CD4-positive, alpha-beta memory T cell (primary cell): Measurements from ENCODE around the gene CLCN5. TPM values are rescaled to one million over a fixed set of nuclear protein-coding genes. Genes with fewer than 3 reads are reported as not detected.

Source experiments
- CTCF ChIA-PET: fragments of 350-600 bp; sonication (Branson Sonifier 250); formaldehyde crosslinking; loops from one replicate; lab custom pipeline; 2021; ENCODE audit warnings: inconsistent platforms; ENCODE audit not compliant: partially characterized antibody; lab: Charles Lee
- POLR2A ChIA-PET: fragments of 350-600 bp; sonication (Branson Sonifier 250); formaldehyde crosslinking; loops from one replicate; lab custom pipeline; 2021; ENCODE audit not compliant: partially characterized antibody; lab: Charles Lee
- DNase-seq, 5 donors: peaks; one replicate each; pipeline versions ENCODE4 v3.0.0 to v3.0.0-alpha.2; 2020 to 2022; ENCODE audit warnings: mixed read lengths in 1 of 5
- H3K27ac ChIP-seq: one replicate; pipeline ENCODE4 v1.7.0; 2013; ENCODE audit warnings: low read depth, low read length
- H3K27me3 ChIP-seq: 2 replicates; pipeline ENCODE4 v1.7.0; 2013; ENCODE audit warnings: mild to moderate bottlenecking, low read length, moderate library complexity; ENCODE audit not compliant: insufficient read depth
- H3K36me3 ChIP-seq: 2 replicates; pipeline ENCODE4 v1.7.0; 2013; ENCODE audit warnings: mild to moderate bottlenecking, low read length, moderate library complexity; ENCODE audit not compliant: insufficient read depth
- H3K4me1 ChIP-seq: 2 replicates; pipeline ENCODE4 v1.7.0; 2013; ENCODE audit warnings: mild to moderate bottlenecking, low read length, moderate library complexity; ENCODE audit not compliant: insufficient read depth
- H3K4me3 ChIP-seq, 2 donors: one replicate each; pipeline ENCODE4 v1.7.0; 2013; ENCODE audit warnings: low read length in 2 of 2, mild to moderate bottlenecking in 1 of 2
- H3K9me3 ChIP-seq, 2 donors: one replicate each; pipeline ENCODE4 v1.7.0; 2013; ENCODE audit warnings: low read length in 2 of 2, control low read depth in 1 of 2; ENCODE audit not compliant: control insufficient read depth in 1 of 2
- H3K27ac Mint-ChIP-seq, 7 donors: one replicate each; pipeline ENCODE4 v1.8.0; 2020 to 2021; ENCODE audit warnings: mixed read lengths in 7 of 7, mild to moderate bottlenecking in 6 of 7, inconsistent platforms in 3 of 7, moderate library complexity in 3 of 7
- H3K27me3 Mint-ChIP-seq, 2 donors: one replicate each; pipeline ENCODE4 v1.8.0; 2020 to 2021; ENCODE audit warnings: mixed read lengths in 2 of 2
- H3K36me3 Mint-ChIP-seq, 2 donors: one replicate each; pipeline ENCODE4 v1.8.0; 2020 to 2021; ENCODE audit warnings: mixed read lengths in 2 of 2, inconsistent platforms in 1 of 2, mild to moderate bottlenecking in 1 of 2
- H3K4me1 Mint-ChIP-seq, 4 donors: one replicate each; pipeline ENCODE4 v1.8.0; 2020 to 2021; ENCODE audit warnings: mixed read lengths in 4 of 4, mild to moderate bottlenecking in 1 of 4
- H3K4me3 Mint-ChIP-seq, 8 donors: one replicate each; pipeline ENCODE4 v1.8.0; 2020 to 2021; ENCODE audit warnings: mixed read lengths in 8 of 8, mild to moderate bottlenecking in 7 of 8, moderate library complexity in 6 of 8, inconsistent platforms in 3 of 8
- H3K9me3 Mint-ChIP-seq, 8 donors: one replicate each; pipeline ENCODE4 v1.8.0; 2020 to 2021; ENCODE audit warnings: mixed read lengths in 8 of 8, mild to moderate bottlenecking in 5 of 8, inconsistent platforms in 3 of 8, moderate library complexity in 1 of 8
- intact Hi-C: fragments of 100-400 bp; cut with micrococcal nuclease; formaldehyde crosslinking; loops from one replicate; pipeline ENCODE4 v1.15.1; 2023
- polyA plus RNA-seq, 2 donors: library from polyadenylated mRNA; unstranded; fragments of 300-500 nt; fragmentation: Illumina TruSeq; gene quantifications; one replicate each; pipeline ENCODE4 v1.2.3, GENCODE V29; 2021
- total RNA-seq, 2 experiments: library from RNA; stranded (reverse); gene quantifications; one replicate each; pipeline ENCODE4 v1.2.3, GENCODE V29; 2021

The CLCN5 gene
- total and polyA plus RNA-seq, 4 experiments from 2014 or later = 0.50 to 2.4 (median 1.3) TPM

- POLR2A ChIA-PET = no interaction called here
- DNase-seq = no peak
- Histone ChIP-seq H3K9me3 (no peaks in the 10 kb centered on the region), H3K27ac (no peak overlapping the region), H3K27me3 (no peaks in the 10 kb centered on the region), H3K4me1 (no peaks in the 10 kb centered on the region), H3K36me3 (no peaks in the 10 kb centered on the region), H3K4me3 (no peak overlapping the region)
- CTCF ChIA-PET = no interaction called here
- Mint-ChIP-seq H3K4me1 (no peaks in the 10 kb centered on the region), H3K9me3 (no peaks in the 10 kb centered on the region), H3K27me3 (no peaks in the 10 kb centered on the region), H3K36me3 (no peaks in the 10 kb centered on the region), H3K4me3 (no peak overlapping the region), H3K27ac (no peak overlapping the region)
- intact Hi-C loops = no loop called here
Measured at GRCh38 chrX:49958727-49959485, 36.5 kb downstream of the CLCN5 start.

GRCh38 chrX:49959602-49960001, 37.2 kb downstream of the CLCN5 start:
- H3K27me3 ChIP-seq = no peaks in the 10 kb centered on the region
- Mint-ChIP-seq H3K36me3 (no peaks in the 10 kb centered on the region), H3K27me3 (no peaks in the 10 kb centered on the region), H3K4me3 (no peak overlapping the region), H3K27ac (no peak overlapping the region), H3K4me1 (no peaks in the 10 kb centered on the region), H3K9me3 (no peaks in the 10 kb centered on the region)
- no peaks in the 10 kb centered on the region for H3K9me3 ChIP-seq
- intact Hi-C loops = no loop called here
- ChIA-PET CTCF (no interaction called here), POLR2A (no interaction called here)
- DNase-seq = no peak
- H3K27ac ChIP-seq = no peak overlapping the region
- no peak overlapping the region for H3K4me3 ChIP-seq
- no peaks in the 10 kb centered on the region for H3K4me1 ChIP-seq
- no peaks in the 10 kb centered on the region for H3K36me3 ChIP-seq

GRCh38 chrX:49960061-49960460, 37.7 kb downstream of the CLCN5 start:
- H3K27ac Mint-ChIP-seq = no peak overlapping the region
- H3K4me1 Mint-ChIP-seq = no peaks in the 10 kb centered on the region
- Histone ChIP-seq H3K36me3 (no peaks in the 10 kb centered on the region), H3K4me1 (no peaks in the 10 kb centered on the region), H3K27me3 (no peaks in the 10 kb centered on the region), H3K9me3 (no peaks in the 10 kb centered on the region), H3K4me3 (no peak overlapping the region), H3K27ac (no peak overlapping the region)
- no peak for DNase-seq
- no peaks in the 10 kb centered on the region for H3K36me3 Mint-ChIP-seq
- no peak overlapping the region for H3K4me3 Mint-ChIP-seq
- H3K27me3 Mint-ChIP-seq = no peaks in the 10 kb centered on the region
- no peaks in the 10 kb centered on the region for H3K9me3 Mint-ChIP-seq
- ChIA-PET POLR2A (no interaction called here), CTCF (no interaction called here)
- intact Hi-C loops = no loop called here

- no peaks in the 10 kb centered on the region for H3K36me3 ChIP-seq
- DNase-seq = no peak
- no peaks in the 10 kb centered on the region for H3K9me3 ChIP-seq
- H3K4me3 ChIP-seq = no peak overlapping the region
- Mint-ChIP-seq H3K27ac (no peak overlapping the region), H3K27me3 (no peaks in the 10 kb centered on the region), H3K4me1 (no peaks in the 10 kb centered on the region), H3K36me3 (peaks cover 0 to 2% of the 10 kb centered on the region in 2 donors), H3K4me3 (no peak overlapping the region), H3K9me3 (peaks cover 0 to 5% (median 0%) of the 10 kb centered on the region in 8 donors)
- POLR2A ChIA-PET = no interaction called here
- CTCF ChIA-PET = no interaction called here
- intact Hi-C loops = no loop called here
- H3K4me1 ChIP-seq = no peaks in the 10 kb centered on the region
- no peaks in the 10 kb centered on the region for H3K27me3 ChIP-seq
- H3K27ac ChIP-seq = no peak overlapping the region
Measured at GRCh38 chrX:49970674-49971073, 48.3 kb downstream of the CLCN5 start.

GRCh38 chrX:49972328-49972860, 50.0 kb downstream of the CLCN5 start:
- DNase-seq = no peak
- Mint-ChIP-seq H3K4me3 (no peak overlapping the region), H3K27ac (no peak overlapping the region), H3K4me1 (no peaks in the 10 kb centered on the region), H3K27me3 (no peaks in the 10 kb centered on the region), H3K9me3 (peaks cover 0 to 5% (median 0%) of the 10 kb centered on the region in 8 donors), H3K36me3 (peaks cover 0 to 2% of the 10 kb centered on the region in 2 donors)
- H3K27me3 ChIP-seq = no peaks in the 10 kb centered on the region
- H3K27ac ChIP-seq = no peak overlapping the region
- no peak overlapping the region for H3K4me3 ChIP-seq
- no peaks in the 10 kb centered on the region for H3K9me3 ChIP-seq
- ChIA-PET POLR2A (no interaction called here), CTCF (no interaction called here)
- intact Hi-C loops = no loop called here
- H3K4me1 ChIP-seq = no peaks in the 10 kb centered on the region
- no peaks in the 10 kb centered on the region for H3K36me3 ChIP-seq

- no peak overlapping the region for H3K27ac ChIP-seq
- no peaks in the 10 kb centered on the region for H3K9me3 ChIP-seq
- no peaks in the 10 kb centered on the region for H3K27me3 ChIP-seq
- H3K27ac Mint-ChIP-seq = no peak overlapping the region
- H3K36me3 ChIP-seq = no peaks in the 10 kb centered on the region
- H3K4me3 ChIP-seq = no peak overlapping the region
- H3K4me1 Mint-ChIP-seq = no peaks in the 10 kb centered on the region
- H3K27me3 Mint-ChIP-seq = no peaks in the 10 kb centered on the region
- ChIA-PET CTCF (no interaction called here), POLR2A (no interaction called here)
- no peaks in the 10 kb centered on the region for H3K4me1 ChIP-seq
- DNase-seq = no peak
- H3K4me3 Mint-ChIP-seq = no peak overlapping the region
- intact Hi-C loops = no loop called here
- no peaks in the 10 kb centered on the region for H3K36me3 Mint-ChIP-seq
- no peaks in the 10 kb centered on the region for H3K9me3 Mint-ChIP-seq
Measured at GRCh38 chrX:49976682-49977197, 54.3 kb downstream of the CLCN5 start.

GRCh38 chrX:49977319-49978090, 55.1 kb downstream of the CLCN5 start:
- intact Hi-C loops = no loop called here
- Histone ChIP-seq H3K27me3 (no peaks in the 10 kb centered on the region), H3K27ac (no peak overlapping the region), H3K9me3 (no peaks in the 10 kb centered on the region), H3K4me1 (no peaks in the 10 kb centered on the region), H3K36me3 (no peaks in the 10 kb centered on the region), H3K4me3 (no peak overlapping the region)
- H3K27ac Mint-ChIP-seq = no peak overlapping the region
- no peaks in the 10 kb centered on the region for H3K27me3 Mint-ChIP-seq
- no peaks in the 10 kb centered on the region for H3K36me3 Mint-ChIP-seq
- no peaks in the 10 kb centered on the region for H3K4me1 Mint-ChIP-seq
- no peaks in the 10 kb centered on the region for H3K9me3 Mint-ChIP-seq
- ChIA-PET CTCF (no interaction called here), POLR2A (no interaction called here)
- no peak for DNase-seq
- no peak overlapping the region for H3K4me3 Mint-ChIP-seq
